GM21367 (cell line): ENCODE results near the gene B3GALNT2.

Source experiments
- ATAC-seq: cut with Tn5 transposase; IDR thresholded peaks from one replicate; pipeline ENCODE4 v1.9.1; 2021; ENCODE audit not compliant: unreplicated experiment

Gene B3GALNT2

GRCh38 chr1:235455823-235456222 lies 48.4 kb downstream of the B3GALNT2 start:
- no peak for ATAC-seq

GRCh38 chr1:235455097-235455496 lies 49.2 kb downstream of the B3GALNT2 start:
- ATAC-seq: no peak

- no peak for ATAC-seq
Measured at GRCh38 chr1:235454021-235454420, 50.2 kb downstream of the B3GALNT2 start.

GRCh38 chr1:235450886-235451483 lies 53.3 kb downstream of the B3GALNT2 start:
- ATAC-seq: no peak

- ATAC-seq: no peak
Measured at GRCh38 chr1:235450433-235450832, 53.8 kb downstream of the B3GALNT2 start.

GRCh38 chr1:235448616-235449015 lies 55.6 kb downstream of the B3GALNT2 start:
- no peak for ATAC-seq

- ATAC-seq: no peak
Measured at GRCh38 chr1:235442788-235443429, 61.3 kb downstream of the B3GALNT2 start.

- no peak for ATAC-seq
Measured at GRCh38 chr1:235441159-235441685, 63.0 kb downstream of the B3GALNT2 start.

GRCh38 chr1:235434001-235434400 lies 70.3 kb downstream of the B3GALNT2 start:
- no peak for ATAC-seq

GRCh38 chr1:235430991-235431390 lies 73.3 kb downstream of the B3GALNT2 start:
- no peak for ATAC-seq

GRCh38 chr1:235429143-235429542 lies 75.1 kb downstream of the B3GALNT2 start:
- ATAC-seq: no peak

- no peak for ATAC-seq
Measured at GRCh38 chr1:235427447-235427846, 76.8 kb downstream of the B3GALNT2 start.

GRCh38 chr1:235426680-235427079 lies 77.6 kb downstream of the B3GALNT2 start:
- ATAC-seq: no peak

GRCh38 chr1:235426143-235426542 lies 78.1 kb downstream of the B3GALNT2 start:
- no peak for ATAC-seq

GRCh38 chr1:235425357-235425756 lies 78.9 kb downstream of the B3GALNT2 start:
- no peak for ATAC-seq

GRCh38 chr1:235424092-235424491 lies 80.2 kb downstream of the B3GALNT2 start:
- no peak for ATAC-seq

- no peak for ATAC-seq
Measured at GRCh38 chr1:235423214-235423652, 81.0 kb downstream of the B3GALNT2 start.

- no peak for ATAC-seq
Measured at GRCh38 chr1:235421751-235422150, 82.5 kb downstream of the B3GALNT2 start.

GRCh38 chr1:235417086-235417697 lies 87.1 kb downstream of the B3GALNT2 start:
- no peak for ATAC-seq

GRCh38 chr1:235416662-235417049 lies 87.6 kb downstream of the B3GALNT2 start:
- ATAC-seq: no peak

- ATAC-seq: peak; percentile 60
Measured at GRCh38 chr1:235415008-235415904, 89.0 kb downstream of the B3GALNT2 start.
